H1 (cell line): ENCODE data around the gene SFXN2. TPM values are rescaled to one million over a fixed set of nuclear protein-coding genes. Genes with fewer than 3 reads are reported as not detected.

ENCODE experiments used
- CTCF ChIA-PET: fragments of 300-600 bp; sonication (Branson Sonifier 250); formaldehyde crosslinking; loops from one replicate; lab custom pipeline; 2021; ENCODE audit not compliant: partially characterized antibody; lab: Charles Lee
- POLR2A ChIA-PET: fragments of 300-600 bp; sonication (Branson Sonifier 250); formaldehyde crosslinking; loops from one replicate; lab custom pipeline; 2021; ENCODE audit warnings: inconsistent platforms; ENCODE audit not compliant: partially characterized antibody; lab: Charles Lee
- DNase-seq, 2 experiments: peaks; one replicate each; pipeline versions ENCODE4 v3.0.0 to v3.0.0-alpha.2; 2010 to 2022; ENCODE audit warnings: low spot score in 2 of 2, low read depth in 1 of 2, mixed read lengths in 1 of 2
- FAIRE-seq: peaks from 2 replicates; lab custom pipeline; 2011; peaks lifted over from hg19 to GRCh38; lab: Jason Lieb, UNC
- H2AFZ ChIP-seq: 2 replicates; pipeline ENCODE4 v1.8.1; 2012; ENCODE audit warnings: low read length, inconsistent platforms
- H2AK5ac ChIP-seq: 2 replicates; pipeline ENCODE4 v1.6.1; 2013; ENCODE audit warnings: low read depth, low read length
- H2BK120ac ChIP-seq: replicated peaks from 2 replicates; pipeline ENCODE3; 2013; ENCODE audit warnings: low read depth, low read length, inconsistent platforms
- H2BK12ac ChIP-seq: 2 replicates; pipeline ENCODE4 v1.6.1; 2013; ENCODE audit warnings: low read depth, low read length
- H2BK15ac ChIP-seq: 2 replicates; pipeline ENCODE4 v1.6.1; 2013; ENCODE audit warnings: low read length
- H2BK20ac ChIP-seq: 2 replicates; pipeline ENCODE4 v1.6.1; 2013; ENCODE audit warnings: low read length
- H2BK5ac ChIP-seq: 2 replicates; pipeline ENCODE4 v1.6.1; 2013; ENCODE audit warnings: low read depth, low read length
- H3K14ac ChIP-seq: 2 replicates; pipeline ENCODE4 v1.6.1; 2013; ENCODE audit warnings: inconsistent platforms; ENCODE audit not compliant: insufficient read length
- H3K18ac ChIP-seq: 2 replicates; pipeline ENCODE4 v1.6.1; 2013; ENCODE audit warnings: low read length; ENCODE audit errors: extremely low read depth
- H3K23ac ChIP-seq: 2 replicates; pipeline ENCODE4 v1.6.1; 2013; ENCODE audit warnings: inconsistent platforms; ENCODE audit not compliant: insufficient read length
- H3K23me2 ChIP-seq: 2 replicates; pipeline ENCODE4 v1.6.1; 2013; ENCODE audit warnings: low read depth, low read length
- H3K27ac ChIP-seq: 2 replicates; pipeline ENCODE4 v1.6.1; 2011; ENCODE audit warnings: low read depth, low read length, inconsistent platforms
- H3K27me3 ChIP-seq, 4 experiments: replicated peaks in 1 of 4; 1 replicate in 1 of 4; 2 replicates in 3 of 4; pipeline versions ENCODE4 v1.6.1 to v1.8.1; 2011 to 2013; ENCODE audit warnings: low read length in 3 of 4, mild to moderate bottlenecking in 3 of 4, inconsistent platforms in 2 of 4, mixed read lengths in 2 of 4, moderate library complexity in 1 of 4; ENCODE audit not compliant: control insufficient read depth in 3 of 4, insufficient read depth in 3 of 4; ENCODE audit errors: extremely low read depth in 1 of 4
- H3K36me3 ChIP-seq, 4 experiments: 2 replicates each; pipeline versions ENCODE4 v1.6.1 to v1.8.1; 2011 to 2013; ENCODE audit warnings: mild to moderate bottlenecking in 4 of 4, low read length in 3 of 4, moderate library complexity in 2 of 4, control low read depth in 1 of 4, inconsistent platforms in 1 of 4; ENCODE audit not compliant: insufficient read depth in 4 of 4, control insufficient read depth in 2 of 4
- H3K4ac ChIP-seq: replicated peaks from 2 replicates; pipeline ENCODE3; 2013; ENCODE audit warnings: low read length, low read depth, mixed read lengths, inconsistent platforms; ENCODE audit not compliant: insufficient read length
- H3K4me1 ChIP-seq, 4 experiments: replicated peaks in 1 of 4; 1 replicate in 1 of 4; 2 replicates in 3 of 4; pipeline versions ENCODE4 v1.6.1 to v1.8.1; 2011 to 2013; ENCODE audit warnings: low read length in 3 of 4, inconsistent platforms in 2 of 4, mixed read lengths in 1 of 4; ENCODE audit not compliant: insufficient read depth in 4 of 4, control insufficient read depth in 3 of 4
- H3K4me2 ChIP-seq, 2 experiments: 2 replicates each; pipeline versions ENCODE4 v1.6.1 to v1.8.1; 2011 to 2013; ENCODE audit warnings: low read depth in 2 of 2, low read length in 2 of 2, control low read depth in 1 of 2, inconsistent platforms in 1 of 2, mild to moderate bottlenecking in 1 of 2; ENCODE audit not compliant: insufficient read depth in 1 of 2
- H3K4me3 ChIP-seq, 4 experiments: fragments of 200-600, 300-600 bp in 1 of 4; sonication (generic), shearing (Covaris generic), sonication (Bioruptor Twin) in 1 of 4; 2 replicates each; pipeline versions ENCODE4 v1.5.1 to v1.8.1; 2011 to 2016; ENCODE audit warnings: low read length in 4 of 4, low read depth in 3 of 4, control low read depth in 2 of 4, inconsistent platforms in 2 of 4, mild to moderate bottlenecking in 2 of 4, mixed read lengths in 1 of 4, moderate library complexity in 1 of 4; ENCODE audit not compliant: insufficient read depth in 2 of 4; ENCODE audit errors: extremely low read depth in 1 of 4
- H3K56ac ChIP-seq: replicated peaks from 2 replicates; pipeline ENCODE3; 2013; ENCODE audit warnings: low read depth, mild to moderate bottlenecking, mixed read lengths, low read length, inconsistent platforms; ENCODE audit not compliant: insufficient read length
- H3K79me1 ChIP-seq: 2 replicates; pipeline ENCODE4 v1.6.1; 2013; ENCODE audit warnings: low read depth, low read length, control low read depth
- H3K79me2 ChIP-seq, 2 experiments: 2 replicates each; pipeline versions ENCODE4 v1.6.1 to v1.8.1; 2012 to 2013; ENCODE audit warnings: low read length in 2 of 2, mild to moderate bottlenecking in 2 of 2, inconsistent platforms in 1 of 2; ENCODE audit not compliant: insufficient read depth in 2 of 2, control insufficient read depth in 1 of 2
- H3K9ac ChIP-seq, 4 experiments: replicated peaks in 1 of 4; 1 replicate in 1 of 4; 2 replicates in 3 of 4; pipeline versions ENCODE4 v1.6.1 to v1.8.1; 2011 to 2013; ENCODE audit warnings: low read depth in 3 of 4, low read length in 3 of 4, control low read depth in 2 of 4, mild to moderate bottlenecking in 2 of 4, moderate library complexity in 2 of 4, inconsistent platforms in 1 of 4; ENCODE audit errors: extremely low read depth in 1 of 4
- H3K9me3 ChIP-seq, 2 experiments: 2 replicates each; pipeline versions ENCODE4 v1.6.1 to v1.8.1; 2012 to 2013; ENCODE audit warnings: mild to moderate bottlenecking in 2 of 2, moderate library complexity in 2 of 2, control low read depth in 1 of 2, inconsistent platforms in 1 of 2, low read depth in 1 of 2, low read length in 1 of 2, mixed read lengths in 1 of 2; ENCODE audit not compliant: insufficient read depth in 2 of 2
- H4K20me1 ChIP-seq, 2 experiments: replicated peaks in 1 of 2; 2 replicates each; pipeline versions ENCODE3 to v1.8.1; 2011 to 2013; ENCODE audit warnings: inconsistent platforms in 2 of 2, low read length in 2 of 2, mild to moderate bottlenecking in 1 of 2; ENCODE audit not compliant: insufficient read depth in 2 of 2, control insufficient read depth in 1 of 2
- H4K5ac ChIP-seq: 2 replicates; pipeline ENCODE4 v1.6.1; 2013; ENCODE audit warnings: low read length, low read depth, mixed read lengths, inconsistent platforms; ENCODE audit not compliant: insufficient read length
- H4K8ac ChIP-seq: 2 replicates; pipeline ENCODE4 v1.8.0; 2013; ENCODE audit warnings: mild to moderate bottlenecking, moderate library complexity, low read length, inconsistent platforms; ENCODE audit not compliant: insufficient read depth; ENCODE audit errors: extremely low read depth
- H4K91ac ChIP-seq: replicated peaks from 2 replicates; pipeline ENCODE3; 2013; ENCODE audit warnings: low read length, mixed read lengths, inconsistent platforms; ENCODE audit not compliant: insufficient read length
- CREB1 ChIP-seq: IDR thresholded peaks from 2 replicates; pipeline ENCODE4 v1.6.1; 2012; ENCODE audit warnings: inconsistent platforms
- RBBP5 ChIP-seq: IDR thresholded peaks from 2 replicates; pipeline ENCODE4 v1.7.1; 2012; ENCODE audit warnings: low read depth, mild to moderate bottlenecking, inconsistent platforms, low read length, moderate library complexity, borderline replicate concordance
- ZNF274 ChIP-seq: IDR thresholded peaks from 2 replicates; pipeline ENCODE4 v1.7.0; 2012; ENCODE audit warnings: low read length, borderline replicate concordance; ENCODE audit errors: extremely low read depth
- WGBS, 2 experiments: shearing (Covaris generic) in 1 of 2; methylation state at CpG; one replicate each; pipeline versions ENCODE4 v1.1.6 to v1.1.7; 2013 to 2015; ENCODE audit warnings: low lambda C conversion rate in 2 of 2, mixed read lengths in 2 of 2, inconsistent platforms in 1 of 2, low coverage in 1 of 2, missing lambda C conversion rate in 1 of 2; ENCODE audit not compliant: insufficient replicate concordance in 2 of 2, insufficient coverage in 1 of 2, insufficient read length in 1 of 2; ENCODE audit errors: extremely low coverage in 1 of 2, missing lambda C conversion rate in 1 of 2; 5-methylcytosine and 5-hydroxymethylcytosine counted together
- polyA plus RNA-seq, 7 experiments: library from polyadenylated mRNA; depleted of rRNA in 3 of 7; stranded (reverse) in 5 of 7; unstranded in 2 of 7; fragments of >200 nt in 5 of 7; fragments of 200-250 nt in 2 of 7; gene quantifications; 1 replicate in 5 of 7; 2 replicates in 1 of 7; 4 replicates in 1 of 7; pipeline versions ENCODE4 v1.2.1 to v1.2.3, GENCODE V29; 2011 to 2013; ENCODE audit warnings: missing spikeins in 2 of 7, mixed read lengths in 2 of 7
- total RNA-seq: library from RNA; stranded (reverse); fragmentation: NEBNext Ultra II Directional; extraction: Animal tissue kit (Norgen Biotek cat#: 25700); gene quantifications from 2 replicates; pipeline ENCODE4 v1.2.1, GENCODE V29; 2021

Gene SFXN2
- total and polyA plus RNA-seq, 2 of the 8 experiments (the other 6 are each of a cell fraction or from before 2014, with no cell fraction given) = 20.5 to 23.5 TPM

DNA sequence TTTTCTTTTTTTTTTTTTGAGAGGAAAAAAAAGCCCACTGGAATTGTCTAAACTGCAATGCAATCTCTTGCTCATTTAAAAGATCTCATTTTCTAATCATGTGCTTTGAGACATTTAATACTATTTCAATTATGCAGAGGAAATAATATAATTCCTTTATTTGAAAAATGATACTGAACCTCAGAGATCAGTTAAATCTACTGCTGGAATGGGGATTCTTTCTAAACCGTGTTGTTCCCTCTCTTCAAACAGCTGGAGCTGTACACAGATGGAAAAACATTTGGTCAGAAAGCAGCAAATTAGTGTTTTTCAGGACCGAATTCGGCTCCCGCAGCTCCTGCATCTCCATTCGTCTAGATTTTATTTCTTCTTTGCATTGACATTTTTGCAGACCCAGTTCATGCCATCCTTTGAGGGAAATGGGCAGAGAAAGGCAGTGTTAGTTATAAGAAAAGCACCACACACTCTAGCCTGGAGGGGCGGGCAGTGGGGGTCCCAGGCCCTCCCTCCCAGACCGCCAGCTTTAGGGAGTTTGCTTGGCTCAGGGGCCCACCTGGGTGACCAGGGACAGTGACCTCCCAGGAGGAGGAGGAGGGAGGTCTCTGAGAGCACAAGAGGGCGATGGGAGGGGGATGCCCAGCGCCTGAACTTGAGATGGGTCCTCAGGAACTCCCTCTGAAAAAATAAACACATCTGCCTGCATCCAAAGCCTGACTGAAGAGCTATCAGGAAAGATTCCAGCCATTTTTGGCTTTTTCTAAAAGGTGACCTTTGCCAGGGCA is 37.7 kb upstream of the SFXN2 start:
- no peak overlapping the region for H2BK120ac ChIP-seq
- no peak overlapping the region for H2BK20ac ChIP-seq
- H2BK12ac ChIP-seq = no peak overlapping the region
- H3K36me3 ChIP-seq = 0 out of 8 replicates have a peak, but pooled peaks cover 0 to 3% (median 0%) of the 10 kb centered on the region in 4 experiments
- WGBS, 2 experiments = 79% methylated on average over 9 of the region's 9 CpGs; no CpG with 5 or more reads in 1 of the 2 experiments
- CTCF ChIA-PET = interaction anchor here (0.7 to 13.0 kb wide), 20 partner anchors 8 to 277 kb away, joined by 3 to 102 read pairs (median 7); partner anchors contain the start of genes ARL3 and SFXN2
- TF ChIP-seq RBBP5 (no peak), CREB1 (no peak), ZNF274 (no peak)
- TF ChIP-seq, all 59 proteins: peak for 0
- Histone ChIP-seq H2AFZ (no peak overlapping the region), H3K18ac (no peak overlapping the region), H3K4me2 (no peak overlapping the region), H2BK15ac (no peak overlapping the region), H4K8ac (no peak overlapping the region), H3K56ac (no peak overlapping the region), H3K27me3 (no peaks in the 10 kb centered on the region), H3K4me3 (no peak overlapping the region), H4K91ac (no peak overlapping the region), H2BK5ac (peak overlapping the region; percentile 4; the same call in 1 of the 2 replicates), H3K9ac (no peak overlapping the region), H2AK5ac (no peak overlapping the region), H3K4ac (no peak overlapping the region), H4K5ac (no peak overlapping the region), H3K4me1 (peaks cover 25 to 47% (median 26%) of the 10 kb centered on the region in 4 experiments), H4K20me1 (no peaks in the 10 kb centered on the region), H3K27ac (no peak overlapping the region), H3K14ac (no peak overlapping the region), H3K23me2 (no peaks in the 10 kb centered on the region), H3K79me2 (no peaks in the 10 kb centered on the region), H3K23ac (no peak overlapping the region), H3K9me3 (no peaks in the 10 kb centered on the region), H3K79me1 (no peaks in the 10 kb centered on the region)
- POLR2A ChIA-PET = interaction anchor here (0.7 to 2.6 kb wide), 6 partner anchors 11 to 38 kb away, joined by 3 to 9 read pairs (median 6); partner anchors contain the start of genes ARL3, SFXN2 and TRIM8
- FAIRE-seq (no peak), DNase-seq (no peak)
